Lung (tissue), 12 donors: ENCODE measurements around the gene TMEM131L. TPM values are rescaled to one million over a fixed set of nuclear protein-coding genes. Genes with fewer than 3 reads are reported as not detected.

Experiments used
- ATAC-seq: fragments of 200-7000 bp; cut with Tn5 transposase; one replicate; pipeline ENCODE4 v1.9.1; 2020; ENCODE audit warnings: moderate number of reproducible peaks; ENCODE audit not compliant: insufficient read depth, low FRiP score
- DNase-seq, 3 donors: peaks; one replicate each; pipeline ENCODE4 v3.0.0-alpha.2; 2013 to 2017
- H3K27ac ChIP-seq, 2 donors: one replicate each; pipeline ENCODE4 v1.5.1; 2013; ENCODE audit warnings: mild to moderate bottlenecking in 2 of 2, moderate library complexity in 2 of 2, control low read depth in 1 of 2, inconsistent platforms in 1 of 2, low read depth in 1 of 2, low read length in 1 of 2
- H3K27me3 ChIP-seq, 3 donors: one replicate each; pipeline ENCODE4 v1.5.1; 2013; ENCODE audit warnings: low read length in 2 of 3; ENCODE audit not compliant: control insufficient read depth in 3 of 3, insufficient read depth in 3 of 3
- H3K36me3 ChIP-seq, 4 donors: one replicate each; pipeline ENCODE4 v1.5.1; 2013; ENCODE audit warnings: low read length in 4 of 4, mild to moderate bottlenecking in 1 of 4, moderate library complexity in 1 of 4; ENCODE audit not compliant: control insufficient read depth in 4 of 4, insufficient read depth in 4 of 4
- H3K4me1 ChIP-seq, 5 donors: one replicate each; pipeline ENCODE4 v1.5.1; 2013; ENCODE audit warnings: low read length in 5 of 5, mild to moderate bottlenecking in 2 of 5, moderate library complexity in 1 of 5; ENCODE audit not compliant: control insufficient read depth in 5 of 5, insufficient read depth in 5 of 5
- H3K4me3 ChIP-seq: one replicate; pipeline ENCODE4 v1.5.1; 2013; ENCODE audit warnings: mild to moderate bottlenecking, control low read depth, moderate library complexity
- H3K9ac ChIP-seq, 2 donors: one replicate each; pipeline ENCODE4 v1.5.1; 2013; ENCODE audit warnings: low read length in 2 of 2, control low read depth in 1 of 2; ENCODE audit not compliant: insufficient read depth in 1 of 2
- H3K9me3 ChIP-seq, 4 donors: one replicate each; pipeline ENCODE4 v1.5.1; 2013; ENCODE audit warnings: low read length in 3 of 4, mild to moderate bottlenecking in 1 of 4, moderate library complexity in 1 of 4; ENCODE audit not compliant: control insufficient read depth in 4 of 4, insufficient read depth in 3 of 4
- WGBS, 2 donors: extraction: QIAGEN DNeasy Blood & Tissue Kit; methylation state at CpG; one replicate each; pipeline ENCODE4 v1.1.7; 2013; 5-methylcytosine and 5-hydroxymethylcytosine counted together
- polyA plus RNA-seq, 2 donors: library from polyadenylated mRNA; stranded (reverse); fragments of 200-250 nt; gene quantifications; one replicate each; pipeline ENCODE4 v1.2.1, GENCODE V29; 2013
- total RNA-seq, 2 donors: library from RNA; depleted of rRNA in 1 of 2; stranded (reverse); fragments of >200 nt in 1 of 2; gene quantifications; one replicate each; pipeline ENCODE4 v1.2.1, GENCODE V29; 2014 to 2021
- TF ChIP-seq, protein P1 (sequence below): IDR thresholded peaks from 2 replicates; pipeline ENCODE4 v1.5.1; 2012; ENCODE audit warnings: mild to moderate bottlenecking; ENCODE audit errors: control extremely low read depth, extremely low read depth
- donor health status: control.
- donor health status: control.
- donor health status: Bipolar disorder and iron deficiency.
- donor health status: healthy.
- donor health status: DM: yes; HTN: yes; CAD: no.

TMEM131L gene
- total and polyA plus RNA-seq, 4 donors: 2.9 to 40.6 (median 11.8) TPM

DNA sequence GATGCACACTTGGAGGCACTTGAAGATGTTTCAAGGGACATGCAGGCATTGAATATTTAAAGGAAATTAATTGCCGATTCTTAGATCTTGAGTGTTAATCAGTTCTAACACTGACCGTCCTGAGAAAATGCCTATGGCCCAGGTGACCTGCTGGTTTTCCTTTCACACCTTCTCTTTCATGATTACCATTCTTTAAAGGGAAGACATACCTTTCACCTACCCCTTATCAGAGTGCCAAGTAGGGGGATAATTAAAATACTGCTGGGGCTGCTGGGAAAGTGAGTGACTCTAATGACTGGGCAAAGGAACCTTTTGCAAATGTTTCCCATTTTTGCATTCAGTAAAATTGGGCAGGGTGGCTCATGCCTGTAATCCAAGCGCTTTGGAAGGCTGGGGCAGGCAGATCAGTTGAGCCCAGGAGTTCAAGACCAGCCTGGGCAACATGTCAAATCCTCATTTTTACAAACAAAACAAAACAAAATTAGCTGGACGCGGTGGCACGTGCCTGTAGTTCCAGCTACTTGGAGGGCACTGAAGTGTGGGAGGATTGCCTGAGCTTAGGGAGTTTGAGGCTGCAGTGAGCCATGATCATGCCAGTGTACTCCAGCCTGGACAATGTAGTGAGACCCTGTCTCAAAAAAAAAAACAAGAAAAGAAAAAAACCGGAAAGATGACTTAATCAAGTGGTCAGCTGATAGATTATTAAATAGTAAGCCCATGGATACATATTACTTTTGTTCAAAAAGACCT, 44.3 kb downstream of the TMEM131L start:
- DNase-seq: no peak
- Histone ChIP-seq H3K27ac (no peak overlapping the region), H3K27me3 (no peaks in the 10 kb centered on the region), H3K4me1 (peaks cover 0 to 12% (median 0%) of the 10 kb centered on the region in 5 donors), H3K4me3 (no peak overlapping the region), H3K9ac (no peak overlapping the region), H3K36me3 (peaks cover 0 to 4% (median 0%) of the 10 kb centered on the region in 4 donors), H3K9me3 (no peaks in the 10 kb centered on the region)
- TF ChIP-seq, protein P1, sequence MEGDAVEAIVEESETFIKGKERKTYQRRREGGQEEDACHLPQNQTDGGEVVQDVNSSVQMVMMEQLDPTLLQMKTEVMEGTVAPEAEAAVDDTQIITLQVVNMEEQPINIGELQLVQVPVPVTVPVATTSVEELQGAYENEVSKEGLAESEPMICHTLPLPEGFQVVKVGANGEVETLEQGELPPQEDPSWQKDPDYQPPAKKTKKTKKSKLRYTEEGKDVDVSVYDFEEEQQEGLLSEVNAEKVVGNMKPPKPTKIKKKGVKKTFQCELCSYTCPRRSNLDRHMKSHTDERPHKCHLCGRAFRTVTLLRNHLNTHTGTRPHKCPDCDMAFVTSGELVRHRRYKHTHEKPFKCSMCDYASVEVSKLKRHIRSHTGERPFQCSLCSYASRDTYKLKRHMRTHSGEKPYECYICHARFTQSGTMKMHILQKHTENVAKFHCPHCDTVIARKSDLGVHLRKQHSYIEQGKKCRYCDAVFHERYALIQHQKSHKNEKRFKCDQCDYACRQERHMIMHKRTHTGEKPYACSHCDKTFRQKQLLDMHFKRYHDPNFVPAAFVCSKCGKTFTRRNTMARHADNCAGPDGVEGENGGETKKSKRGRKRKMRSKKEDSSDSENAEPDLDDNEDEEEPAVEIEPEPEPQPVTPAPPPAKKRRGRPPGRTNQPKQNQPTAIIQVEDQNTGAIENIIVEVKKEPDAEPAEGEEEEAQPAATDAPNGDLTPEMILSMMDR: no peak
- WGBS, 2 donors: 93% methylated on average over 7 of the region's 7 CpGs
- ATAC-seq: no peak

- Histone ChIP-seq H3K36me3 (peaks cover 0 to 2% (median under 1%) of the 10 kb centered on the region in 4 donors), H3K4me3 (no peak overlapping the region), H3K27me3 (no peaks in the 10 kb centered on the region), H3K27ac (no peak overlapping the region), H3K9me3 (no peaks in the 10 kb centered on the region), H3K4me1 (peaks cover 0 to 12% (median 0%) of the 10 kb centered on the region in 5 donors), H3K9ac (no peak overlapping the region)
- WGBS, 2 donors: 98% methylated on average over 6 of the region's 6 CpGs
- DNase-seq (no peak), ATAC-seq (no peak)
- TF ChIP-seq, protein P1: no peak
Measured at GRCh38 chr4:153511104-153511503, 44.9 kb downstream of the TMEM131L start.

DNA sequence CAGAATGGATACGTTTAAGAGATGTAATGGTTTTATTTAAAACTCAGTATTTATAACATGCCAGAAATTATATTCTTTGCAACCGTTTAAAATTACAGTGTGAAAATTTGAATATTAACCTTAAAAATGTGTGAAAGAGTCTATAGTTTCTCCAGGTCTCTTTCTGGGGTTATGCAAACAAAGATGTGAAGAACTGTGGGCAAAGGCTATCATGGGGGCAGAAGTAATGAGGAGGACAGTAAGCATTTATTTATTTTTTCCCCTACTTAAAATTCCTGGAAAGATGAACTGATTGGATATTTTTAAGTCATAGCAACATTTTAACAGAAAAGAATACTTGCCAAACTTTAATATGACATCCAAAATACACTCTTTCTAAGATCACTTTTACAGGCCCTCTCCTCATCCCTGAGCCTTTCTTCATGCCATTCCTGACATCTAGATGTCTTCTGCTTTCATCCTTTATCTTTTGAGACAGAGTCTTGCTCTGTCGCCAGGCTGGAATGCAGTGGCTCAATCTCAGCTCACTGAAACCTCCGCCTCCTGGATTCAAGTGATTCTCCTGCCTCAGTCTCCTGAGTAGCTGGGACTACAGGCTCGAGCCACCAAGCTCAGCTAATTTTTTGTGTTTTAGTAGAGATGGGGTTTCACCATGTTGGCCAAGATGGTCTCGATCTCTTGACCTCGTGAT, 46.1 kb downstream of the TMEM131L start:
- TF ChIP-seq, protein P1: no peak
- WGBS, 2 donors: 70 to 92% methylated on average over 7 of the region's 7 CpGs
- no peak overlapping the region for H3K27ac ChIP-seq
- ATAC-seq: no peak
- H3K4me3 ChIP-seq: no peak overlapping the region
- H3K27me3 ChIP-seq: no peaks in the 10 kb centered on the region
- peaks cover 0 to 2% (median 1%) of the 10 kb centered on the region in 4 donors for H3K36me3 ChIP-seq
- no peak overlapping the region for H3K9ac ChIP-seq
- no peaks in the 10 kb centered on the region for H3K9me3 ChIP-seq
- peaks cover 0 to 12% (median 0%) of the 10 kb centered on the region in 5 donors for H3K4me1 ChIP-seq
- DNase-seq: no peak
